ENCODE data around the gene TCF12. TPM values are rescaled to one million over a fixed set of nuclear protein-coding genes. Genes with fewer than 3 reads are reported as not detected.

Gene TCF12
- total RNA-seq, 1 donor from 2014 or later: 144 TPM

DNA sequence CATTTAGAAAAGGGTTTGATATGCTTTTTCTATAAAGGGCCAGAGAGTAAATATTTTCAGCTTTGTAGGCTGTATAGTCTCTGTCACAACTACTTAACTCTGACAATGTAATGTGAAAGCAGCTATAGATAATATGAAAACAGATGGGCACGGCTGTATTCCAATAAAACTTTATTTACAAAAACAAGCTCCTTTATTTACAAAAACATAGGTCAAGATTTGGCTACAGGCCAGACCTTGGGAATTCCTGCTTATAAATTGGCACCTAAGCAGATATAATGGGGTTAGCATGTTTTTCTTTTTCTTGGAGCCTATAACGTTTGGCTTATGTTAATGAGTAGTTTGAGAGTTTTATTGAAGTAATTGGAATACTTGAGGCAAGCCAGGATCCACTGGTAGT is 338.5 kb downstream of the TCF12 start:
- Histone ChIP-seq H3K4me3 (no peak overlapping the region), H3K4me1 (peaks cover 0 to 12% of the 10 kb centered on the region in 2 donors), H3K27me3 (no peaks in the 10 kb centered on the region), H3K27ac (no peak overlapping the region), H3K36me3 (peaks cover 0 to 9% of the 10 kb centered on the region in 2 donors), H3K9me3 (no peaks in the 10 kb centered on the region)
- TF ChIP-seq, protein P1, sequence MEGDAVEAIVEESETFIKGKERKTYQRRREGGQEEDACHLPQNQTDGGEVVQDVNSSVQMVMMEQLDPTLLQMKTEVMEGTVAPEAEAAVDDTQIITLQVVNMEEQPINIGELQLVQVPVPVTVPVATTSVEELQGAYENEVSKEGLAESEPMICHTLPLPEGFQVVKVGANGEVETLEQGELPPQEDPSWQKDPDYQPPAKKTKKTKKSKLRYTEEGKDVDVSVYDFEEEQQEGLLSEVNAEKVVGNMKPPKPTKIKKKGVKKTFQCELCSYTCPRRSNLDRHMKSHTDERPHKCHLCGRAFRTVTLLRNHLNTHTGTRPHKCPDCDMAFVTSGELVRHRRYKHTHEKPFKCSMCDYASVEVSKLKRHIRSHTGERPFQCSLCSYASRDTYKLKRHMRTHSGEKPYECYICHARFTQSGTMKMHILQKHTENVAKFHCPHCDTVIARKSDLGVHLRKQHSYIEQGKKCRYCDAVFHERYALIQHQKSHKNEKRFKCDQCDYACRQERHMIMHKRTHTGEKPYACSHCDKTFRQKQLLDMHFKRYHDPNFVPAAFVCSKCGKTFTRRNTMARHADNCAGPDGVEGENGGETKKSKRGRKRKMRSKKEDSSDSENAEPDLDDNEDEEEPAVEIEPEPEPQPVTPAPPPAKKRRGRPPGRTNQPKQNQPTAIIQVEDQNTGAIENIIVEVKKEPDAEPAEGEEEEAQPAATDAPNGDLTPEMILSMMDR (IDR thresholded peaks at IDR 0.05): no peak
- DNase-seq (ENCODE audit: low spot score in 2 of 2): no peak
- intact Hi-C loops (cut with DNase I): no loop called here

DNA sequence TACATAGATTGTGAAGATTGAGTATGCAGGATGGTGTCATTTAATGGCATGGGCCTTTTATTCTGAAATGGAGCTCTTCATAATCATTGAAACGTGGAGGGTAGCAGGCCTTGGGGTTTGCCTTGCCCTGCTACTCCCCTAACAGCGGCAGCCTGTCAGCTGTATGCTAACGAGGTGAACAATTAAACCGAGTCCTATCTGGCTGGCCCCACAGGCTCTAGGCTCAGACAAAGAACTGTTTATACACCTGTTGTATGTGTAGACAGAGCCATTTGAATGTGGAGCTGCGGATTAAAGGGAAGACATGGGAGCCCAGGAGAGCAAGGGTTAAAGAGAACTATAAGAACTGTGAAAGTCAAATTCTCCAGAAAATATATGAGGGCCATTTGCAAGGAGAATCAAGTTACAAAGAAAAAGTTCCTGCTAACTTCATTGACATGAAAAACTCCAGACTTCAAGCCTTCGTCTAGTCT is 341.2 kb downstream of the TCF12 start:
- Histone ChIP-seq H3K27ac (peak overlapping the region in 1 of 2 donors; percentile 38), H3K36me3 (peaks cover 22 to 26% of the 10 kb centered on the region in 2 donors), H3K4me3 (no peak overlapping the region), H3K9me3 (no peaks in the 10 kb centered on the region), H3K27me3 (no peaks in the 10 kb centered on the region), H3K4me1 (peaks cover 0 to 8% of the 10 kb centered on the region in 2 donors)
- intact Hi-C loops (cut with DNase I): no loop called here
- DNase-seq (ENCODE audit: low spot score in 2 of 2): no peak
- TF ChIP-seq, protein P1 (IDR thresholded peaks at IDR 0.05): no peak

DNA sequence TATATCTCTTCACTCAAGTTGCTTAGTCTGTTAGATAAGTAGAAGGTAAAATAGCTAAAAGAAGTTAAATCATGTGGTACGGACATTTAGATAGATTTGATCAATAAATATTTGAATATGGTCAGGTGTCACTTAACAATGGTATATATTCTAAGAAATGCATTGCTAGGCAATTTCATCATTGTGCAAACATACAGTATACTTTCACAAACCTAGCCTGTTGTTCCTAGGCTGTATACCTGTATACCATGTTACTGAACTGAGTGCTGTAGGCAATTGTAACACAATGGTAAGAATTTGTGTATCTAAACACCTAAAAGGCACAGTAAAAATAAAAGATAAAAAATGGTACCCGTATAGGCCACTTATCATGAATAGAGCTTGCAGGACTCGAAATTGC is 345.1 kb downstream of the TCF12 start:
- H3K36me3 ChIP-seq: peaks cover 25 to 39% of the 10 kb centered on the region in 2 donors
- intact Hi-C loops (cut with DNase I): no loop called here
- no peaks in the 10 kb centered on the region for H3K9me3 ChIP-seq
- no peak overlapping the region for H3K27ac ChIP-seq
- DNase-seq (ENCODE audit: low spot score in 2 of 2): no peak
- peaks cover 0 to 8% of the 10 kb centered on the region in 2 donors for H3K4me1 ChIP-seq
- TF ChIP-seq, protein P1 (IDR thresholded peaks at IDR 0.05): no peak
- no peaks in the 10 kb centered on the region for H3K27me3 ChIP-seq
- H3K4me3 ChIP-seq: no peak overlapping the region

DNA sequence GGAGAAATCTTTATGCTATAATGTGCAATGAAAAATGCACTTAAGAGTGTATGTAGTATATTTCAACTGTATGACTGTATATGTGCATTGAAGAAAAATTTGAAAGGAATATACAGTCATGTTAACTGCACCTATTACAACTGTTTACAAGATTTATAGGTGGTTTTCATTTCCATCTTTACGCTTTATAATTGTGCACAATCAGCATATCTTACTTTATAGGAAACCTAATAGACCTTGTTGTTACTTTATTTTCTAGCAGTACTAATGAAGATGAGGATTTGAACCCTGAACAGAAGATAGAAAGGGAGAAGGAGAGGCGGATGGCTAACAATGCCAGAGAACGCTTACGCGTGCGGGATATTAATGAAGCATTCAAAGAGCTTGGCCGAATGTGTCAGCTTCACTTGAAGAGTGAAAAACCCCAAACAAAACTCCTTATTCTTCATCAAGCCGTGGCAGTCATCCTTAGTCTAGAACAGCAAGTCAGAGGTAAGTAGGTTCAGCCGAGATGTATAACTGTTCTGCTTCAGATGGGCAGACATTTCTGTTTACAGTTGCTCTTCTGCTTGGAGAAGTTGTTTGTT is 354.4 kb downstream of the TCF12 start:
- H3K36me3 ChIP-seq: peaks cover 11 to 27% of the 10 kb centered on the region in 2 donors
- intact Hi-C loops (cut with DNase I): no loop called here

DNA sequence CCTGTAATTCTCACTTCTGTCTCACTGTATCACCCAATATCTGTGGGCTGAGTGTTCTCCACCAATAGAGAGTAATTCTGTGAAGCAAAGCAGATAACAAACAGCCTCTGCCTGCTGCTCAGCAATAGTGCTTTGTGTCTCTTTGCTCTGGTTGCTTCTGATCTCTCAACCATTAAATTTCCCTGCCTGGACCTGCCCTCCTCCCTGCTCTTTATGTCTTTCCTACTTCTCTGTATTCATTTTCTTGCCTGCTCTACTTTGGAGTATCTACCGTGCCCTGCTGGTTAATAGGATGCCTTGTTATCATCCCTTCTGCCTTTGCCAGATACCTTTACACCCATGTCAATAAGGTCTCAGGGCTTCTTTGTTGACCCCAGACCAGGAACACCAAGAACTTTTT is 355.0 kb downstream of the TCF12 start:
- no peak overlapping the region for H3K27ac ChIP-seq
- TF ChIP-seq, protein P1 (IDR thresholded peaks at IDR 0.05): no peak
- H3K36me3 ChIP-seq: peaks cover 11 to 26% of the 10 kb centered on the region in 2 donors
- DNase-seq (ENCODE audit: low spot score in 2 of 2): no peak
- no peak overlapping the region for H3K4me3 ChIP-seq
- no peaks in the 10 kb centered on the region for H3K9me3 ChIP-seq
- H3K4me1 ChIP-seq: no peaks in the 10 kb centered on the region
- intact Hi-C loops (cut with DNase I): no loop called here
- H3K27me3 ChIP-seq: no peaks in the 10 kb centered on the region

More for the DNA sequence above, 354.4 kb downstream of the TCF12 start:
- no peak for DNase-seq (ENCODE audit: low spot score in 2 of 2)
- no peak overlapping the region for H3K4me3 ChIP-seq
- TF ChIP-seq, protein P1 (IDR thresholded peaks at IDR 0.05): no peak
- no peak overlapping the region for H3K27ac ChIP-seq
- H3K4me1 ChIP-seq: no peaks in the 10 kb centered on the region
- H3K27me3 ChIP-seq: no peaks in the 10 kb centered on the region
- no peaks in the 10 kb centered on the region for H3K9me3 ChIP-seq
